GM18498 (cell line): ENCODE data around the gene LNP1.
A peak's percentile ranks its signal among the peaks of the same experiment; 100 is the strongest.
"Not testable (repeated sequence)": the region's sequence is repeated elsewhere in the genome, so short reads cannot be mapped to it uniquely, and the experiment has no call there.

ENCODE experiments used
- ATAC-seq: cut with Tn5 transposase; IDR thresholded peaks from one replicate; pipeline ENCODE4 v1.9.1; 2021; ENCODE audit warnings: mild to moderate bottlenecking, moderate library complexity; ENCODE audit not compliant: unreplicated experiment

LNP1 gene

DNA sequence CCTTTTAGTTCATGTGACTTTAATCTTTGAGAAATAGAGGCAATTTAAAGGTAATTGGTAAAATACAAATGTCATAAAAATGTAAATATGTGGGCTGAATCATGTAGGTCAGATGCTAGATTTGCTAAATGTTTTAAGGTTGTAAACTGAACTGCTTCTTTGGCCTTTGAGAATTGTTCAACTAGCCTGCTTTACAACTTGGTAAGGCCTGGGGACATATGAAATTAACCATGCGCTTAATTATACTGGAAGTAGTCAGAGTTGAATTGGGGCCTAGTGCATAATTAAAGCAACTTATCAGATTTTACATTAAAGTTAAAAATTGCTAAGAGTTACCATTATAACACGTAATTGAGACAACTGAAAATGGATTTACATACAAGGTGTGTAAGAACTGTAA, 70.1 kb downstream of the LNP1 start:
- ATAC-seq, result no peak

GRCh38 chr3:100477851-100478360, 76.6 kb downstream of the LNP1 start:
- ATAC-seq, result not testable (repeated sequence)

GRCh38 chr3:100478521-100478920, 77.2 kb downstream of the LNP1 start:
- ATAC-seq, result not testable (repeated sequence)

GRCh38 chr3:100480081-100480480, 78.7 kb downstream of the LNP1 start:
- ATAC-seq, result no peak

- no peak for ATAC-seq
Measured at GRCh38 chr3:100482176-100482575, 80.8 kb downstream of the LNP1 start.

- ATAC-seq, result no peak
Measured at GRCh38 chr3:100483529-100483928, 82.2 kb downstream of the LNP1 start.

- no peak for ATAC-seq
Measured at GRCh38 chr3:100486808-100487207, 85.5 kb downstream of the LNP1 start.

- no peak for ATAC-seq
Measured at GRCh38 chr3:100489118-100489517, 87.8 kb downstream of the LNP1 start.

- peak; percentile 98 for ATAC-seq
Measured at GRCh38 chr3:100492059-100493006, 91.0 kb downstream of the LNP1 start, which contains the start of gene TMEM45A. Gene TMEM45A (plus strand): TSS chr3:100492619. CDS start chr3:100555212, 62,593 bp downstream.

GRCh38 chr3:100496711-100497261, 95.4 kb downstream of the LNP1 start:
- ATAC-seq, result peak; percentile 53

- no peak for ATAC-seq
Measured at GRCh38 chr3:100499651-100500050, 98.3 kb downstream of the LNP1 start.

DNA sequence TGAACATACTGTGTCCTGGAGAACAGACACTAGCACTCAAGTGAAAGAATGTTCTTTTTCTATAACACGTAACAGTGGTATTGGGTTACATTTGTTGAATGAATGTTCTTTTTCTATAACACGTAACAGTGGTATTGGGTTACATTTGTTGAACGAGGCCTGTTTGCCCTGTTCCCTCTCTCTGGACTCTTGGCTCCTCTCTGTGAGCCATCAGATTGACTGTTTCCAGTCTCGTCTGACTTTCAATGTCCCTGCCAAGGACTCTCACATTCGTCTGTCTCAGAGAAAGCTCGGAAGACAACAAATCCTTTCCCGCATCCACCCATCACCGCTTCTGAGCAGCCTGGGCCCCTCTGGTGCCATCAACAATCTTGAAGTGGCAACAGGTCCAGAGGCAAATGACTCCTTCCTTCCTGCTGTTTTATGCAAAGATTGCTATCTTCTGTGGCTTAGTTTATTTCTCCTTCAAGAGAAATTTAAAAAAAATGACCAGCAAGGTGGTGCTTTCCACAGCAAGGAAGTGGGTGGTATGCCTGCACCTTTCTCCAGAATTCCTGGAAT, 99.1 kb downstream of the LNP1 start:
- no peak for ATAC-seq

DNA sequence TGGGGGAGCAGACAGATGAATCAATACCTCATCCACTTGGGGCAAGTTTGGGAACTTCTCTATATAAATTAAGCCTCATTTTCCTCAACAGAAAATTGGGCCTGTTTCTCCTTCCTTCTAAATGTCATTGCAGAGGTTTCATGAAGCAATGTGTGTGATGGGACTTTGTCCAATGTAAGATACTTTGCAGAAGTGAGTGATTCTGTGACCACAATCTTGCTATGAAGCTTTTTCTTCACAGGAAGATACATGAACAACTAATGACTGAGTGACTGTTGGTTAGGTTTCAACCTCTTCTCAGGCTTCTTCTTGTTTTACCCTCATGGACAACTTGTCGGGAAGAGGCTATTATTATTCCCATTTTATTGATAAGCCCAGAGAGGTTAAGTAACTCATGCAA, 102.1 kb downstream of the LNP1 start:
- peak; percentile 81 for ATAC-seq
